Activated CD8-positive, alpha-beta memory T cell treated with anti-CD3 and anti-CD28 coated beads for 48 hours (primary cell): ENCODE data around the gene KCNH1.

Experiments
- DNase-seq, 3 experiments: peaks; one replicate each; pipeline ENCODE4 v3.0.0-alpha.2; 2020; ENCODE audit warnings: low read depth in 2 of 3, low spot score in 2 of 3

Gene KCNH1

DNA sequence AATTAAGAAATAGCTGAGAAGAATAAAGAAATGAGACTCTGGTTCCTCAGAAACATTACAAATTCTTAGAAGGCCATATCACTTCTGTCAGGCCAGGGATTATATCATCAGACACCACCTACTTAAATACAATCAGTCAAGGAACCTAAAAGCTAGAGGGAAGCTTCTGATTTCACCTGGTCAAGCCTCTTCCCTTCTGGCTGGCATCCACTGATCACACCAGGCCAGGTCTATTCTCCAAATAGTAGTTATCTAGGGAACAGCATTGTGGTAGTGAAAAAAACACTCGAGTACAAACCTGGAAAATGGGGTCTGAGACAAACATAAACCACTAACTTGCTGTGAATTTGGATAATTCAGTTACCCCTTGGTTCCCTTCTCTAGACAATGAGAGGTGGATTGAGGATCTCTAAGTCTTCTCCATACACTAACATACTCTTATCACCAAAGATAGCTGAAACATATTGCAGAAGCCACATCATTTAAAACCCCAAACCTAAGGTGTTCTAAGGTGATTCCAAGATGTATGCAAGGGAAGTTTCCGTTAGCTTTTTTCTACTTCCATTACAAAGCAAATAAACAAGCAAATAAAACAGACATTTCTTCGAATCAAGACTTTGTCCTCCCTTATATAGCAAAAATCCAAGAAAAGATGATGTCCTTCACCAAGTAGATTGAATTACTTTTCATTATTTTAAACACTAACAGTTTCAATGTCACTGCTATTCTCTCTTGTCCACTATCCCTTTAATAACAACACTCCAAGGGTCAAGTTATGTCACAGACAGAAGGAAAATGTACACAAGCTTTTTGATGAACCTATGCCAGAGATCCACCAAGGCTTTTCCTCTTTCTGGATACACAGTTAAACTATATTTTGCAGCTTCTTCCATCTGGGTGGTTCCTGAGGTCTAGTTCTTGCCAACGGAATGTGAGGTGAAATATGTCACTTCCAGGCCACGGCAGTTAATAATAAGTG lies 212.9 kb downstream of the KCNH1 start:
- no peak for DNase-seq

DNA sequence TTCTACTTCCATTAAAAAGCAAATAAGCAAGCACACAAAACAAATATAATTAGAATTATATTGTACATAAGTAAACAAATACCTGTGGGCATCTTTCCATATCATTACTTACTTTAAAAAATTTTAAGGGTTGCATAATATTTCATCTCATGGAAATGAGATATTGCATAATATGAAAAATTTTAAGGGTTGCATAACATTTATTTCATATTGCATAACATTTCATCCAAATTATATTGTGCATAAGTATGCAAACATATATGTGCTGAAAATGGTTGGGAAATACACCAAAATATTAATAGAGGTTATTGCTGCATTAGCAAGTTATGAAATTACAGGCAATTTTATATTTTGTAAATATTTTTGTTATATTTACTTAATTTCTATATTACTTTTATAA lies 213.7 kb downstream of the KCNH1 start:
- DNase-seq, result no peak

DNA sequence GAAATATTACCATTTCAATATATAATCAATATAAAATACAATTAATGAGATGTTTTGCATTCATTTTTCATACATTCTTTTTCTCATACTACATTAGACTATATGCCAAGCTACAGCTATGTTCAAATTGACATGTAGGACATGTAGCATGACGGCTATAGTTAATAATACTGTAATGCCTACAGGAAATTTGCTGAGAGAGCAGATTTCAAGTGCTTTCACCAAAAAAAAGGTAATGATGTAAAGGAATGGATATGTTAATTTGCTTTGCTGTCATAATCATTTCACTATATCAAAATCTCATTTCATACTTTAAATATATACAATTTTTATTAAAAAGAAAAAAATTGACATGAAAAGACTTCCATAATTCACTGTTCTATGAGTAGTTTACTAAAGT lies 215.1 kb downstream of the KCNH1 start:
- no peak for DNase-seq

DNA sequence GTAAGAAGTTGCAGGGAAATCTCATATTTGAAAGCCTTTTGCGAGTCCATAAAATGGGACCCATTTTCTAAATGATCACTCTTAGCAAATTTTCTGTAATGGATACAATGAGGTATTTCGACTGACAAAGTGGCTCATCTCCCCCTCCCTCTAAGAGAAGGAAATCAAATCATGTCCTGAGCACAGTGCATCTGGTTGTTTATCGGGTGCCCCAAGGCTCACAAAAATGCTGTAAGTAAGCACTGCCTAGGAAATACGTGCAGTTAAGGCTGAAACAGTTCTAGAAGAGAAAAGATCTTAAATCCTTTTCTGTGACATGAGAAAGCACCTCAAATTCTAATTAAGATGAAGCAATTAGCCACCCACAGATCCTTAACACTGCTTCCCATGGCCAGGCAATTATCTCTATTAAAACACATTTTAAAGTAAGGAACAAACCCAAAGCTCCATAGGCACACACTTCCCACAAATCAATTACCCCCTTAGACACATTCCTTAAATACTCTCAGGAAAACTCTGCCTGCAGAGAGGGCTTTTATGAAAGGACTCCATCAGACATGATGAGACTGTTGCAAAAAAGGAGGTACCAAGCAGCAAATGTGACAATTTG lies 216.3 kb downstream of the KCNH1 start:
- DNase-seq, result no peak

DNA sequence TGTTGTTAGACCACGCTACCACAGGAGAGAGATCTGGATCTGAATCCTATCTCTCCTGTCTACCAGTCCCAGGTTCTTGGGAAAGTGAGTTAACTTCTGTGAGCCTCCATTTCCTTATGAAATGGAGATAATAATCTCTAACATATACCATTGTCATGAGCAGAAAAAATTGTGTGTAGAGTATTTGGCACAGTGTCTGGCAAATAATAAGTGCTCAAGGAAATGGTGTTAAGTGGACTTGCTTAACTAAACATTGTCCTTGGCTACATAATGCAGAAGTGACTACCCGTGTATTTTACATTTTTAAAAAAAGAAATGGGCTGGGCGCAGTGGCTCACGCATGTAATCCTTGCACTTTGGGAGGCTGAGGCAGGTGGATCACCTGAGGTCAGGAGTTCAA lies 217.4 kb downstream of the KCNH1 start:
- no peak for DNase-seq

DNA sequence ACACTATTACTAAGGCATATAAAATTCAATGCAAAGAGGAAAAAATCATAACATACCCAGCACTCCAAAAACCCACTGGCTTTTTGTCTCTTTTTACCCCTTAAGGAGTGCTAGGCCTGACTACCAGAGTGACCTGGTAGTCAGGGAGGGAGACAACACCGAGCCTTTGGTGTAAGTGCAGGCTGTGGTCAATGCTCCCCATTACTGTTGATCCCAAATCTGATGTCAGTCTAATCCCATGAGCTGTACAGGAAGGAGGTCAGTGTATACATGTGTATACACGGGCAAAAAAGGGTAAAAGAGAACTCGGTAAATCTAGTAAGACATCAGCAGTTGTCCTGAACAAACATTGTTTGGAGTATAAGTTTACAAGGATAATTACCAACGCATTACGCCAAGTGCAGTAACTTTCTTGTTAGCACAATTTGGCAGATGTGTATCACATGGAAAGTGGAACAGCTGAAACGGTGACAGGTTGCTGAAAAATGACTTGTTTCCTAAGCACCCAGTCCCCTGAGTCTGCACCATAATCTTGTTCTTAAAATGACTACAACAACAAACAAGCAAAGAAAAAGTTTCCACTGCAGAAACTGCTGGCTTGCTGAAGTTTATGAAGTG lies 217.9 kb downstream of the KCNH1 start:
- DNase-seq, result no peak

DNA sequence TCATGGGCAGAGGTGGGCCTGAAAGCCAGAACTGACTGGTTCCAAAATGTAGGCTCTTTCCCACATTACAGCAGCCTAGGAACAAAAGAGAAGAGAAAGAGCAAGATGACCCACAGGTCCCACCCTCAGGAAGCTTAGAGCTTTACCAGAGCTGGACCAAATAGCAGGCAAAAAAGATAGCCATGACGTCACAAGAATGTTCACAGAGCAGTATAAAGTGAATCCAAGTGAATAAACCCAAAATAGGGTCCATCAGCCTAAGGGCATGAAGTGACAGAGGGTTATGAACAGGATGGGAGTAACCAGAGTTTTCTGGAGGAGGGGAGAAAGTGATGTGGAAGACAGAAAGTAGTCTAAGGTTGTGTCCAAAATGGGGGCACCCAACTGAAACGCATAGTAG lies 221.2 kb downstream of the KCNH1 start:
- DNase-seq, result no peak

DNA sequence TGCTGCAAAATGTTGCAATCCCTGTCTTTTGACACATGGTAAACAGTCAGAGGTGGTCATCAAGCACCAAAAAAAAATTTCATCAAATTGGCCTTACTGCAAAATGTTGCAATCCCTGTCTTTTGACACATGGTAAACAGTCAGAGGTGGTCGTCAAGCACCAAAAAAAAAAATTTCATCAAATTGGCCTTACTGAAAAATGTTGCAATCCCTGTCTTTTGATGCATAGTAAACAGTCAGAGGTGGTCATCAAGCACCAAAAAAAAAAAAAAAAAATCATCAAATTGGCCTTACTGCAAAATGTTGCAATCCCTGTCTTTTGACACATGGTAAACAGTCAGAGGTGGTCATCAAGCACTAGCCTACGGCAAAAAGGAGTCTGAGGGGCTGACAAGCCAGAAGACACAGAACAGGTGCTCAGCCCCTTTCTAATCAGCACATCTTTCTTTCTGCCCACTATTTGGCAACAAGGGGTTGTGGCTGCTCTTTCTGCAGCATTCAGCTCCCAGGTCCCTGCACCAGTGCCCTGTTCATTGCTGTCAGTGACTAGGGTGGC lies 223.8 kb downstream of the KCNH1 start:
- DNase-seq, result no peak

DNA sequence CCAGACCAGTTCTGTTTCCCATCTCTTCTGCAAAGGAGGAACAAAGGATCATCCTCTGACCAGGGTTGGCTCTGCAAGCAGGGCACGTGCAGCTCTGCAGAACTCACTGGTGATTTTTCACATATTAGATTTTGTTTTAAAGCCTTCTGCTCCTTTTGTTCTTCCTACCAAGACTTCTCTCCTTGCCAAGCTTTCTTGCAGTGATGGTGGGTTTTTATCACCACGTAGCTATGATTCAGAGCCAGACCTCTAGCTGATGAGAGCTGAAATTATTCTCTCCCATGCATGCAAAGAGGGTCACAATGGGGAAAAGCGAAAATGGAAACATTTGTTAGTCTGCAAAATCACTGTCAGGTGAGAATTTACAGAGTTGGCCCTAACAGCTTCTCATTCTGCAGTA lies 225.2 kb downstream of the KCNH1 start:
- DNase-seq, result no peak

DNA sequence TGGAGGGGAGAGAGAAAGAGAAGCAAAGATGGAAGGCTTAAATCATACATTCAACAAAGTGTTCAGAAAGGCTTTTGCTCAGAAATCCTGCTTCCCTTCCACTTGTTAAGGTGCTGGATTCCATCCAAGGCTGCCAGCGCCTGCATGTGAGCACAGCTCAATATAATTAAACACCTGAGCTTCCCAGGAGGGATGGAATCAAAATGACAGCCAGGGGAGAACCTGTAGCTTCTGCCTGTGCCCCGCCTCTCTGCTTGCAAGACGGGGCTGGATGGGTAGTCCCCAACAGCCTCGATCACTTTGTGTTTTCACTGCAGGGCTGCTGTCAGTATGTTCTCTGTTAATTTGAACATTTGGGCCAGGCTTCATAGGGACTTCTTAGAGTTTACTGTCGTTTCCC lies 225.7 kb downstream of the KCNH1 start:
- DNase-seq, result no peak

DNA sequence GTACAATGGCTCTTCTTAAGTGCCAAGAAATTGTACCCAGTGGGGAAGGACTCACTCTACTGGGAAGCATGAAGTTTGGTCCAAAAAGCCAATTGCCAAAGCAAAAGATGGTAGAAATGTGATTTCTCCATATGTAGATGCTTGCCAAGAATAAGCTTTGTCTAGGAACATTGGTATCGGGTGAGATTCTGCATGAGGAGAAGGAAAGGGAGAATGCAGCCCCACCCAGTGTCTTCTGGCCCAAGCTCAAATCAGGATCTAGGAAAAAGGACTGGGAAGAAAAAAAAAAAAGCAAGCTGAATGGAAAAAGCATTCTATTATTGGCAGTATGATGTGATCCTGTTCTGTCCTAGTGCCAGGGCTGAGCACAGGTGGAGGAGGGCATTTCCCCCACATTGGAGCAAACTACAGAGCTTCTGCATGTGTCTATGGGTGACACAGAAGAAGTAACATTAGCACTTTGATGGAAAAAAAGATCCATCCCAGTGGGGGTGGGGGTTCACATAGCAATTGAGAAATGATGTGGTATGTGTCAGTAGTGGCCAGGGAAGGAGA lies 226.6 kb downstream of the KCNH1 start:
- no peak for DNase-seq

DNA sequence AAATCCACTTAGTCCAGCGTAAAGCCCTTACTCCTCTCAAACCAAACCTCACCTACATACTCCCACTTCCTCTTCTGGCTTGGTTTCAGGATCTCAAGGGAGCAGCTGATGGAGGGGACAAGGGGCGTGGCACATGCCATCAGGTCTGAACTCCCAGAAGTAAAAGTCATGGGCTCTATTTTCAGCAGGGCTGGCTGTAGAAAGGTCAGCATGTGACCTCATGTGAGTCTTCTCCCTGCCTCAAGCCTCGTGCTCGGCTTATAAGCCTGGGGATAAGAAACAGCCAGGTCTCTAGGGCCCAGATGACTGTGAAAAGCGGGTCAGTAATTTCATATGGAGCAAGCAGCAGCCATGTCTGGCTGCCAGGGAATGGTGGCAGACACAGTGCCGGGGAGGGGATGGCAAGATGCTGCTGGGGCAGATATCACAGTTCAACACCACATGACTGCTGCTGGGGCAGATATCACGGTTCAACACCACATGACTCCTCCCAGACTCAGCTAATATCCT lies 227.9 kb downstream of the KCNH1 start:
- DNase-seq, result no peak

DNA sequence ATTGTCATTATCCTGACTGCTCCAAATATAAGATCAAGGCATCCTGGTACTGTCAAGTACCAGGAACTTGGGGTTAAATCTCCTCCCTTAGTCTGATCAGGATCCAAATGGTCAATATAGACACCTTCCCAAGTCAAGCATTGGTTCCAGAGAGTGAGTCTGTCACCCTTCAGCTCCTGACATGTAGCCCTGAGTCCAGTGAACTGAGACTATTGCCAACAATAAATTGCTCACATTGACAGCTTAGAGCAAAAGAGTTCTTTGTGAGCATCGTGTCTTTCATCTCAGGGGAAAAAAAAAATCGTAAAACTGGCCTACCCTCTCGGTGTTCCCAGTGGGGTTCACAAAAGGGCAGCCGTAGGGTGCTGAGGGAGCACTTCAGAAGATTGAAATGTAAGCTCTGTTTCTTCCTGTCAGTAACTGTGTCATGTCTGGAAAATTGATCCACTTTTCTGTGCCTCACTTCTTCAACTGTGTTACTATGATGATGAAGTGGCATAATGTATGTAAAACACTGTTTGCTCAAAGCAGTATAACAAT lies 228.5 kb downstream of the KCNH1 start:
- no peak for DNase-seq

DNA sequence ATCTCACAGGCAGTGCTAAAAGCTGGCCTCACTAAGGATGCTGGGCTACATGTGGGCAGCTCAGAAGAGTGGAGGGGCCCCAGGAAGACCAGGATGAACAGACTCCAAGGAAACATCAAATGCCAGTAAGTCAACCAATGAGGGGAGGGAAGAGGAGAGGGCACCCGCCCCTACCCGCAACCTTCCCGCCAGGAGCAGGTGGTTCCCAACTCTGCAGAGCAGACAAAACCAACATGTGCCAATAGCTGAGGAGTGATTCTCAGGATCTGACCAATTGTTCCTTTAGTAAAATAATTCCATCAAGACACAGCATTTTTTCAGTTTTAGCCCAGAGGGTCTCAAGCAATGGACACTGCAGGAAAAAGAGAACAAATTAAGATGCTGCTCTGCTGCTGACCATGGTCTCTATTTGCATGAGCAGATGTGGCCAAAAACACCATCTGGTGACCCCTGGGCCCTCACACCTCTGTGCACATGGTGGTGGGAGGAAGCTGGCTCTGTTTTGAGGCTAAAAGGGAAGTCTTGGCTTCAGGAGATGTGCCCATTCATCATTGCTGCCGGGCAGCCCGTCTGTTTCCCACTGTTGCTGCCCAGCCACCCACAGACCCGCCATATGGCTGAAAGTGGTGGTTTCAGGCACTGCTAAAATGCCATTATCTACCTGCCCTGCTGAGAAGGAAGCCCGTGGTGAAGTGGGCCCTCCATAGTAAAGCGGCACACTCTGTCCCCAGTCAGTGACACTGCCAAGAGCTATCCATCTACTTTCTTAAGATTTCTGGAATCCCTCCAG lies 231.8 kb downstream of the KCNH1 start:
- no peak for DNase-seq

DNA sequence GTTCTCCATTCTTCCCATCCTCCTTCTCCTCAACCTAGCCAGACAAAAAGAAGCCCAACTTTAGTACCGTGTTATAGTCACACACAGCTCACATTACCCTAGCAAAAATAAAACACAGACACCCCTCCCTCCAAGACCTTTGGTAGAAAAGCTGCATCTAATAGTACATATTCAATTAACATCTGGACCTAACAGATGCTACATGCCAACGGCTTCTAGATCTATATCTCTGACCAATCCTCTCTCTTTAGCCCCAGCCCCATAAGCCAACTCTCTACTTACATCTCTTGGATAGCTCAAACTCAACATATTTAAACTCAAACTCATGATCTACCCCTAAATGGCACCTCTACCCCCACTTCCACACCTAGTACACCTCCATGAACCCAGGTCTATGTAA lies 233.1 kb downstream of the KCNH1 start:
- DNase-seq, result no peak

DNA sequence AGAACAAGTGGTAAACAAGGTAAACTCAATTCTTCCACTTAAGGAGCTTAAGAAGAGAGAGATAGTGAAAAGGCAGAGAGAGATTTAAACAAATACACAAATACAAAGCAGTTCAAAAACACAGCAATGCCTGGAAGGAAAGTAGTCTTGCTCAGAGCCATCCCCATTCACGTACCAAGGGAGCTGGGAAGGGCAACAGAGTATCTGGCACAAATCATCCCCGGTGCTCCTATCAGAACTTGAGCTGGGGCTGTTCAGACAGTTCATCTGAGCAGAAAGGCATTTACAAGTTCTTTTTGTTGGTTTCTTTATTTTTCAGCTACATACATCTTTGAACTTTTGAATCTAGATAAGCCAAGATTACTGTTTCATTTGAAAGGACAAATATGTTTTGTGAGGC lies 233.9 kb downstream of the KCNH1 start:
- DNase-seq, result no peak

DNA sequence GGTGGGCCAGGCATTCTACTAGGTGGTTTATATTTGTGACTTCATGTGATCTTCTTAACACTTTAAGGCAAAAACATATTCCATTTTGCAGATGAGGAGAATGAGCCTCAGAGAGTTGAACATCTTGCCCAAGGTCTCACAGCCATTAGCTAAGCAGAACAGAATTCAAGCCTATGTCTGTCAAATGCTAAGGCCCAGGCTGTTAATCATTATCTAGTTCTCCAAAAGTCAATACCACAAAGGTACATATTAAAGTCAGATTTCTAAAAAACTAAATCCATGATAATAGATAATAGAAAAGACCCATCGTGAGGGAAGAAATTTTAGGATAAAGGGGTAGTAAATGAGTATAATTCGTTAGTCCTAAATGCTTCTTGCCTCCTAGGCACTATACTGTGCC lies 234.3 kb downstream of the KCNH1 start:
- DNase-seq, result no peak

DNA sequence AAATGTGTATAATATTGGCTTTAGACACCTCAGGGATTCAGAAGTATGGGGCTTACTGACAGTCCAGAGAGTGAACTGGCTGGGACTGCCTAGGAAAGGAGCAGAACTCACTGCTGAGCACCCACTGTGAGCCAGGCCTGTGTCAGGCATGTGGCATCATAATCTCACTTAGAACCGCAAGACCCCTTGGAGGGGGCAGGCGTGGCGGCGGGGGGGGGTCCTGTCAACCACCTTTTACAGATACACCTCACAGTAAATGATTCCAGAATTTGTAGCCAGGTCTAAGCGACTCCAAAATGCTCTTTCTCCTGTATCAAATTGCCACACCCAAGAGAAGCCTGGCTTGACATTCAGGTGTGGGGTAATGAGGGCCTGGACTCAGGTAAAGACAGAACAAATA lies 235.5 kb downstream of the KCNH1 start:
- DNase-seq, result no peak

DNA sequence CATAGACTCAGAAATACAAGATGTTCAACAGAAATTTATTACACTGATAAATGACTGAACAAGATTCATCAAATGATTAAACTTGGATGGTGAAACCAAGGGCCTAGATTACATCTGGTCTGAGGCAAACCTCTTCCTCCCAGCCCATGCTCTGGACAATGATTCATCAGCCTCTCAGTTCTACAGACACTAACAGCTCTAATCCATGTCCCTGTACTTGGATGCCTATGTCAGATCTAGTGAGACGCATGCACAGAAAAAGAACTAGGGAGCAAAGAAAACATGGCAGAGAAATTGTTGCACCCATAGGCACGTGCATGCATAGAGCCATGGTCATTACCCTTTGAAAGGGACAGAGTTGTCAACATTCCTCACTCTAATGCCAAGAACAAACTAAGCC lies 250.1 kb downstream of the KCNH1 start:
- DNase-seq, result no peak
